Neuron (in vitro differentiated cells): Measurements from ENCODE around the gene TFB1M.
"Not testable (repeated sequence)": the region's sequence is repeated elsewhere in the genome, so short reads cannot be mapped to it uniquely, and the experiment has no call there.

Experiments
- H2AFZ ChIP-seq: one replicate; pipeline ENCODE4 v1.6.1; 2013; ENCODE audit warnings: low read depth, mild to moderate bottlenecking, inconsistent platforms, low read length, moderate library complexity
- H3K27me3 ChIP-seq: one replicate; pipeline ENCODE4 v1.6.1; 2013; ENCODE audit warnings: low read length; ENCODE audit not compliant: insufficient read depth
- H3K36me3 ChIP-seq: one replicate; pipeline ENCODE4 v1.6.1; 2013; ENCODE audit warnings: low read length; ENCODE audit not compliant: insufficient read depth
- H3K4me1 ChIP-seq: one replicate; pipeline ENCODE4 v1.6.1; 2013; ENCODE audit warnings: low read length; ENCODE audit not compliant: insufficient read depth
- H3K4me3 ChIP-seq: 2 replicates; pipeline ENCODE4 v1.5.1; 2013; ENCODE audit warnings: mild to moderate bottlenecking, low read length, moderate library complexity
- H3K9me3 ChIP-seq: one replicate; pipeline ENCODE4 v1.6.1; 2013; ENCODE audit warnings: low read length

The TFB1M gene

DNA sequence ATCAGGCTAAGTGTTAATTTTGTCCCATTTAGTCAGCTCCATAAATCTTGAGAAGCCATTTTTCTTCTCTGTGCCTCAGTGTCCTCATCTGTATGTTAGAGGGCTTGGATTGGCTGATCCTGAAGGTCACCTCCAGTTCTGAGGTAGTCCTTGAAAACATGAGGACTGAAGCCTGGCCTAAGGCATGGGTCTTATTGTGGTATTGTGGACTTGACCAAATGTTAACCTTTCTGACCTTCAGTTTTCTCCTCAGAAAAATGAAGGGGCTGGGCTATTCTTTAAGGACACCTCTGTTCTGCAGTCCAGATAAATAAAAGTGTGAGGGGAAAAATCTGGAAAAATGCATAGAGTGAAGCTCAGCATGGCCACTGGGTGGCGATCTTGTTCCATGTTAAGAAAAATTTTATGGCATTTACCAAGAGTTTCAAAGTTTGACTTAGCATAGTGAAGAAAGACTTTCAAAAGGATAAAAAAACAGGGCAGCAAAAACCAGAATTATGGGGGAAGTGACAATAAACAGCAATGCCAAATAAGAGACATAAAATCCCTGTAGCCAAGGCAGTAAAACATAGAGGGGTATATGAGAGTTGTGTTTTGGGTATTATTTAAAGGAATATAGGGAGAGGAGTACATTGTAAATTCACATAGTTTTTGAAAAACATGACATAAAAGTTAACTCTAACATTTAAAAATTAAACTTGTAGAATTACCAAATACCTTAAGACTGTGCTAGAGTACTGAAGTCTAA lies 13.2 kb upstream of the TFB1M start:
- Histone ChIP-seq H2AFZ (no peak overlapping the region), H3K9me3 (no peaks in the 10 kb centered on the region), H3K36me3 (no peaks in the 10 kb centered on the region), H3K27me3 (peaks cover 3% of the 10 kb centered on the region), H3K4me3 (no peak overlapping the region), H3K4me1 (no peaks in the 10 kb centered on the region)

- Histone ChIP-seq H3K4me3 (no peak overlapping the region), H3K36me3 (no peaks in the 10 kb centered on the region), H2AFZ (no peak overlapping the region), H3K9me3 (no peaks in the 10 kb centered on the region), H3K27me3 (peaks cover 3% of the 10 kb centered on the region), H3K4me1 (no peaks in the 10 kb centered on the region)
These were observed 11.6 kb upstream of the TFB1M start for GRCh38 chr6:155325700-155326516.

DNA sequence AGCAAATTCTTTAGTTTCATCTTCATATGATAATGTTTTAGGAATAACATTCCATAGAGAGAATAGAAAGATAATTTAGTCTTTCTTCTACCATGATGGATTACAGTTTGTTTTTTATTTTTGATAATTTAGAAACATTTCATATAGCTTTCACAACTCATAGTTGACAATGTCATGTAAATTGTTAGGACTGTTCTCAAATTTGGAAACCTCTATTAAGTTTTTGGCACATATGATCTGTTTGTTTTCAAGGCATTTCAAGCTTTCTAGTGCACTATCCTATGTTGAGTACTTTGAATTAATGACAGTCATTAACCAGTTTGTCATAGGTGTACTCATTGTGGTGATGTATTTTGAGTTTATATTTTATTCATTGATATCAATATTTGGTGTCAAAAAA lies 10.7 kb upstream of the TFB1M start:
- no peak overlapping the region for H3K4me3 ChIP-seq
- no peaks in the 10 kb centered on the region for H3K27me3 ChIP-seq
- no peaks in the 10 kb centered on the region for H3K4me1 ChIP-seq
- no peak overlapping the region for H2AFZ ChIP-seq
- H3K9me3 ChIP-seq, result no peaks in the 10 kb centered on the region
- no peaks in the 10 kb centered on the region for H3K36me3 ChIP-seq

- Histone ChIP-seq H3K36me3 (no peaks in the 10 kb centered on the region), H3K9me3 (no peaks in the 10 kb centered on the region), H2AFZ (no peak overlapping the region), H3K4me1 (no peaks in the 10 kb centered on the region), H3K27me3 (no peaks in the 10 kb centered on the region), H3K4me3 (no peak overlapping the region)
These were observed 9.9 kb upstream of the TFB1M start for GRCh38 chr6:155324172-155324571.

DNA sequence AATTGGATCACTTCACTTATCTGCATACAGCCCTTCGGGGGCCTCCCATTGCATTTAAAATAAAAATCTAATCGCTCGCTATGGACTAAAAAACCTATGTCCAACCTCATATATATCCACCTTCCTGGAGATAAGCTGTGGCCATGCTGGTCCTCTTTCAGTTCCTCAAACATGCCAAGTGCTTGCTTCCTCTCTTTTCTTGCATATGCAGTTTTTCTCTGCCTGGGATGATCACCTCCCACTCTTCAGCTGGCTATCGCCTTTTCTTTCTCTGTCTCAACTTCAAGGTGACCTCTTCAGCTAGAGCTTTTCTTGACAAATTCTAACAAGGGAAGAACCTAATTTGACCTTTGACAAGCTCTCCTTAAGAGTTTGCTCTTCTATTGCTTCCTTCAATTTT lies 5.6 kb upstream of the TFB1M start:
- Histone ChIP-seq H3K4me1 (no peaks in the 10 kb centered on the region), H2AFZ (no peak overlapping the region), H3K36me3 (no peaks in the 10 kb centered on the region), H3K9me3 (no peaks in the 10 kb centered on the region), H3K4me3 (no peak overlapping the region), H3K27me3 (no peaks in the 10 kb centered on the region)

GRCh38 chr6:155317186-155317585 lies 2.9 kb upstream of the TFB1M start:
- no peaks in the 10 kb centered on the region for H3K4me1 ChIP-seq
- H3K4me3 ChIP-seq, result no peak overlapping the region
- H3K27me3 ChIP-seq, result no peaks in the 10 kb centered on the region
- H3K36me3 ChIP-seq, result peaks cover under 1% of the 10 kb centered on the region
- H2AFZ ChIP-seq, result no peak overlapping the region
- no peaks in the 10 kb centered on the region for H3K9me3 ChIP-seq

DNA sequence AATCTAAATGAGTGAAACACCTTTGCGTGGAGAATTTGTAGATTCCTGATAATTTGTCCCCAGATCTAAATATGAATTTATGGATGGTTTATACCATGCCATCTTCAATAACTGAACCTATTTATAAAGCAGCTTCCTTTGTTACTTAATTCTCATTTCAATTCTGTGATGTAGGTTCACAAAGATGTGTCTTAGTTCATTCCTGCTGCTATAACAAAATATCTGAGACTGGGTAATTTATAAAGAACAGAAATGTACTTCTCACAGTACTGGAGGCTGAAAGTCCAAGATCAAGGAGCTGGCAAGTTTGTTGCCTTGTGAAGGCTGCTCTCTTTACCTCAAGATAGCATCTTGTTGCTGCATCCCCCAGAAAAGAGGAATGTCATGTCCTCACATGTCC lies 2.1 kb upstream of the TFB1M start:
- no peaks in the 10 kb centered on the region for H3K27me3 ChIP-seq
- no peaks in the 10 kb centered on the region for H3K9me3 ChIP-seq
- no peaks in the 10 kb centered on the region for H3K4me1 ChIP-seq

GRCh38 chr6:155315516-155315871 lies 1.2 kb upstream of the TFB1M start:
- Histone ChIP-seq H3K36me3 (peaks cover 5% of the 10 kb centered on the region), H3K4me3 (peak overlapping the region; percentile 75), H2AFZ (no peak overlapping the region), H3K27me3 (no peaks in the 10 kb centered on the region), H3K9me3 (no peaks in the 10 kb centered on the region), H3K4me1 (no peaks in the 10 kb centered on the region)

More for the DNA sequence above, 2.1 kb upstream of the TFB1M start:
- Histone ChIP-seq H3K36me3 (peaks cover 5% of the 10 kb centered on the region), H3K4me3 (no peak overlapping the region), H2AFZ (no peak overlapping the region)

DNA sequence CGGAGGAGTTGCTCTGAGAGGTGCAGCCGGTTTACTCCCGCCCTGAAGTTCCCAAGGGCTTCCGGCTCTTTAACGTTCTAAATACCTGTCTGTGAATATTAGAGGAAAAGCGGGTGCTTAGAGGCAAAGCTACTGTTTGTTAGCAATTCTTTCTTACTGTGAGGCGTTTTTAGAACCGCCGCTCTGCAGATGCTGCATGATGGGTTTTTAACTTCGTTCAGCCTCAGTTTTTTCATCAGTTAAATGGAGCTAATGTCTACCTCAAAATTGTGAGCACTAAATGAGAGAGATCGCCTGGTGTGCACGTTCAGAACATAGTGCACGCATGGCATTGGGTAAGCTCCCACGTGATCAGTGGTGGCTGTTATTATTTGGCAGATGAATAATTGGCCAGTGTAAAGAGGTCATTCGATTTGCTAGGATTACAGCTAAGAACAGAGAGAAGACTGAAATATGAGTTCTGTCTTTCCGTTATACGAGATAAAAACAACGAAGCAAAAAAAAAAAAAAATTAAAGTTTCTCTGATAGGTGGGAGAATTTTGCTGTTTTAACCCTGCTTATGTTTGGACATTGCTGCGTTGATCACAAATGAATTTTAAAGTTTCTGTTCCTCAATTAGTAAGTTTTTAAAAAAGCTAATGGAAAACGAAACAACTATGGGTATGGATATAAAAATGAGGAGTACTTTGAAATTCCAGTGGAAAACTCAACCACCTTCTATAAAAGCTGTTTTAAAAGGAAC lies 660 bp upstream of the TFB1M start:
- Histone ChIP-seq H3K4me1 (no peaks in the 10 kb centered on the region), H3K27me3 (no peaks in the 10 kb centered on the region), H3K4me3 (peak overlapping the region; percentile 75), H3K9me3 (no peaks in the 10 kb centered on the region), H2AFZ (peak overlapping the region; percentile 43), H3K36me3 (peaks cover 9% of the 10 kb centered on the region)

DNA sequence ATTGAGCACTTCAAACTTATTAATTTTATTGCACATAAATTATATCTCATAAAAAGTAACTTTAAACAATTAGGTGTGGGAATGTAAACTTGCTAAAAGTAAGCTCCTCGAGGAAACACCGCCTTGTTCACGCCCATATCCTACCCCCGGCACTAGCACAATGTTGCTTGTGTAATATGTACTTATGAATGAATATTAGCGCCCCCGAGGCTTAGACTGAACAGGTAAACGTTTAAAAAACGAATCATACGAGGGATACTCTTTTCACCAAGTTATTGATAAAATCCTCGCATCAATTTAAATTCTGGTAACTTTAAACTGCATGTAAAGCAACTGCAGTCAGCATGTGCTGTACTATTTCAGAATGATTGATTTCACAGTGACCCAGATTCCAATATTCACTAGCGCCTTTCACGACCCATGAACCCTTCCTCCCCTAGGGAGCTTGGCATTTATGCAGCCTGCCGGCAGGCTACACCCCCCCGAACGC lies 637 bp downstream of the TFB1M start:
- Histone ChIP-seq H2AFZ (peak overlapping the region; percentile 57), H3K36me3 (peaks cover 18% of the 10 kb centered on the region)

GRCh38 chr6:155312950-155313349 lies 1.3 kb downstream of the TFB1M start:
- not testable (repeated sequence) for H3K9me3 ChIP-seq, H3K27me3 ChIP-seq, H2AFZ ChIP-seq, H3K4me1 ChIP-seq
- peak overlapping the region; percentile 75 for H3K4me3 ChIP-seq
- H3K36me3 ChIP-seq, result peaks cover 21% of the 10 kb centered on the region

More for the DNA sequence above, 637 bp downstream of the TFB1M start:
- Histone ChIP-seq H3K9me3 (no peaks in the 10 kb centered on the region), H3K4me1 (no peaks in the 10 kb centered on the region), H3K27me3 (no peaks in the 10 kb centered on the region), H3K4me3 (peak overlapping the region; percentile 75)

DNA sequence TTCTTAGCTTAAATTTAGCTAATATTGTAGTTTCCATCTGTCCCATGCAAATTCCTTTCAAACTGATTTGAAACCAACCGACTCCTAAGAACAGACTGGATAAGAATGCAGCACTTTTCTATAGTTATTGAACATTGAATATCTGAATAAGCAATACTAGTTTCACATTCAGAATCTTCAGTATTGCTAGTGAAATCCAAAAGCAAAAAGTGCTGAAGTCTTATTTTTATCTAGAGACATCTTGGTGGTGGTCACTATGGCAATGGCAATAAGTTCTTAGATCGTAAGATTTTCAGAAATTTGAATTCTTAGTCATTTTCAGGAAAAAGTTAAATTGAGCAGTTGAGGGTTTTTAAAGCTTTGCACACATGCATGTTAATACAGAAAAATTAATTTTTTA lies 2.7 kb downstream of the TFB1M start:
- H3K9me3 ChIP-seq, result no peaks in the 10 kb centered on the region
- no peak overlapping the region for H2AFZ ChIP-seq
- H3K36me3 ChIP-seq, result peaks cover 34% of the 10 kb centered on the region

GRCh38 chr6:155311086-155311485 lies 3.2 kb downstream of the TFB1M start:
- Histone ChIP-seq H3K36me3 (peaks cover 37% of the 10 kb centered on the region), H3K27me3 (no peaks in the 10 kb centered on the region), H3K4me3 (no peak overlapping the region), H3K9me3 (no peaks in the 10 kb centered on the region), H3K4me1 (no peaks in the 10 kb centered on the region), H2AFZ (no peak overlapping the region)

More for the DNA sequence above, 2.7 kb downstream of the TFB1M start:
- H3K4me1 ChIP-seq, result no peaks in the 10 kb centered on the region
- H3K4me3 ChIP-seq, result no peak overlapping the region
- H3K27me3 ChIP-seq, result no peaks in the 10 kb centered on the region
